ENCODE data around the gene BCL11A. TPM values are rescaled to one million over a fixed set of nuclear protein-coding genes. Genes with fewer than 3 reads are reported as not detected.

BCL11A gene
- total RNA-seq, 1 experiment from 2014 or later = 1.3 TPM

- Histone ChIP-seq H3K4me1 (ENCODE audit: insufficient read depth, low read length, poor library complexity, severe bottlenecking) (peaks cover 5% of the 10 kb centered on the region), H3K4me3 (ENCODE audit: low read depth, low read length, poor library complexity, severe bottlenecking) (no peak overlapping the region), H3K36me3 (ENCODE audit: insufficient read depth, low read length, poor library complexity, severe bottlenecking) (no peaks in the 10 kb centered on the region), H3K27me3 (replicated peaks; ENCODE audit: insufficient read depth, low read depth, low read length, poor library complexity) (peaks cover 92% of the 10 kb centered on the region), H3K27ac (ENCODE audit: low read depth, low read length, poor library complexity, severe bottlenecking) (no peak overlapping the region), H3K9me3 (ENCODE audit: low read depth, low read length, poor library complexity, severe bottlenecking) (no peaks in the 10 kb centered on the region)
- intact Hi-C loops (cut with micrococcal nuclease; ENCODE audit: unreplicated experiment) = no loop called here
- TF ChIP-seq, protein P1, sequence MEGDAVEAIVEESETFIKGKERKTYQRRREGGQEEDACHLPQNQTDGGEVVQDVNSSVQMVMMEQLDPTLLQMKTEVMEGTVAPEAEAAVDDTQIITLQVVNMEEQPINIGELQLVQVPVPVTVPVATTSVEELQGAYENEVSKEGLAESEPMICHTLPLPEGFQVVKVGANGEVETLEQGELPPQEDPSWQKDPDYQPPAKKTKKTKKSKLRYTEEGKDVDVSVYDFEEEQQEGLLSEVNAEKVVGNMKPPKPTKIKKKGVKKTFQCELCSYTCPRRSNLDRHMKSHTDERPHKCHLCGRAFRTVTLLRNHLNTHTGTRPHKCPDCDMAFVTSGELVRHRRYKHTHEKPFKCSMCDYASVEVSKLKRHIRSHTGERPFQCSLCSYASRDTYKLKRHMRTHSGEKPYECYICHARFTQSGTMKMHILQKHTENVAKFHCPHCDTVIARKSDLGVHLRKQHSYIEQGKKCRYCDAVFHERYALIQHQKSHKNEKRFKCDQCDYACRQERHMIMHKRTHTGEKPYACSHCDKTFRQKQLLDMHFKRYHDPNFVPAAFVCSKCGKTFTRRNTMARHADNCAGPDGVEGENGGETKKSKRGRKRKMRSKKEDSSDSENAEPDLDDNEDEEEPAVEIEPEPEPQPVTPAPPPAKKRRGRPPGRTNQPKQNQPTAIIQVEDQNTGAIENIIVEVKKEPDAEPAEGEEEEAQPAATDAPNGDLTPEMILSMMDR (conservative IDR thresholded peaks at IDR 0.05; ENCODE audit: low read depth, low read length) = no peak
- TF ChIP-seq EZH2 (IDR thresholded peaks at IDR 0.05; ENCODE audit: borderline replicate concordance, low read depth, low read length, poor library complexity, severe bottlenecking) = no peak
- ChIA-PET CTCF (no interaction called here), POLR2A (ENCODE audit: low non-redundant PET) (interaction anchor here (0.8 kb wide), 1 partner anchor 355 kb away, joined by 11 read pairs; no protein-coding TSS in a partner anchor)
- DNase-seq (ENCODE audit: low spot score) = no peak
- no TSS peak for BruUV-seq (replicated peaks)
These were observed 15.4 kb downstream of the BCL11A start for GRCh38 chr2:60538101-60538500.

DNA sequence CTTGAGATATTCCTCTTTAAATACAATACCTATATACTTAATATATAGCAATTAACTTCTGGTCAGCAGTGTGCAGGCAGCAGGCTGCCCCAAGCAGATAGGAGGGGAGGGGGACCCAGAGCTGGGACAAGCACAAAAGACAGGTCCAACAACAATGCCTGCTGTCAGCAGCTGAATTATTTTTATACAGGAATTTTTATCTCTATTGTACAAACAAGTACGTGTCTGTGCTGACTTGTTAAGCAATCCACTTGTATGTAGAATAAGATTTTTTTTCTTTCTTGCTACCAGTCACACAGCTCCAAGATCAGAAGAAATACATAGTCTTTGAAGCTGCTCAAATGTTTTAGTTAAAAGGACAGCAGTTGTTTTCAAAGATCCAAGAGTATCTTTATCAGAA is 16.7 kb downstream of the BCL11A start:
- peaks cover 95% of the 10 kb centered on the region for H3K27me3 ChIP-seq (replicated peaks; ENCODE audit: insufficient read depth, low read depth, low read length, poor library complexity)
- no TSS peak for BruUV-seq (replicated peaks)
- no peak overlapping the region for H3K4me3 ChIP-seq (ENCODE audit: low read depth, low read length, poor library complexity, severe bottlenecking)
- no peak overlapping the region for H3K27ac ChIP-seq (ENCODE audit: low read depth, low read length, poor library complexity, severe bottlenecking)
- no peaks in the 10 kb centered on the region for H3K9me3 ChIP-seq (ENCODE audit: low read depth, low read length, poor library complexity, severe bottlenecking)
- CTCF ChIA-PET = no interaction called here
- no peak for DNase-seq (ENCODE audit: low spot score)
- intact Hi-C loops (cut with micrococcal nuclease; ENCODE audit: unreplicated experiment) = no loop called here
- TF ChIP-seq EZH2 (IDR thresholded peaks at IDR 0.05; ENCODE audit: borderline replicate concordance, low read depth, low read length, poor library complexity, severe bottlenecking) = no peak
- TF ChIP-seq, protein P1 (conservative IDR thresholded peaks at IDR 0.05; ENCODE audit: low read depth, low read length) = no peak
- no peaks in the 10 kb centered on the region for H3K36me3 ChIP-seq (ENCODE audit: insufficient read depth, low read length, poor library complexity, severe bottlenecking)
- peaks cover 5% of the 10 kb centered on the region for H3K4me1 ChIP-seq (ENCODE audit: insufficient read depth, low read length, poor library complexity, severe bottlenecking)
- POLR2A ChIA-PET (ENCODE audit: low non-redundant PET) = no interaction called here

- H3K4me1 ChIP-seq (ENCODE audit: insufficient read depth, low read length, poor library complexity, severe bottlenecking) = peaks cover 5% of the 10 kb centered on the region
These were observed 17.7 kb downstream of the BCL11A start for GRCh38 chr2:60535685-60536312.

More at GRCh38 chr2:60535685-60536312, 17.7 kb downstream of the BCL11A start:
- Histone ChIP-seq H3K27ac (ENCODE audit: low read depth, low read length, poor library complexity, severe bottlenecking) (no peak overlapping the region), H3K9me3 (ENCODE audit: low read depth, low read length, poor library complexity, severe bottlenecking) (no peaks in the 10 kb centered on the region), H3K36me3 (ENCODE audit: insufficient read depth, low read length, poor library complexity, severe bottlenecking) (no peaks in the 10 kb centered on the region), H3K4me3 (ENCODE audit: low read depth, low read length, poor library complexity, severe bottlenecking) (no peak overlapping the region), H3K27me3 (replicated peaks; ENCODE audit: insufficient read depth, low read depth, low read length, poor library complexity) (peaks cover 96% of the 10 kb centered on the region)
- no peak for TF ChIP-seq EZH2 (IDR thresholded peaks at IDR 0.05; ENCODE audit: borderline replicate concordance, low read depth, low read length, poor library complexity, severe bottlenecking)
- TF ChIP-seq, protein P1 (conservative IDR thresholded peaks at IDR 0.05; ENCODE audit: low read depth, low read length) = no peak
- intact Hi-C loops (cut with micrococcal nuclease; ENCODE audit: unreplicated experiment) = no loop called here
- no peak for DNase-seq (ENCODE audit: low spot score)
- ChIA-PET CTCF (no interaction called here), POLR2A (ENCODE audit: low non-redundant PET) (no interaction called here)
- no TSS peak for BruUV-seq (replicated peaks)

Measured in A673 (cell line).